HCT116 (cell line): ENCODE data around the gene GPR26.

Experiments used
- CEBPB ChIP-seq: IDR thresholded peaks from 2 replicates; pipeline ENCODE4 v1.6.1; 2012; ENCODE audit warnings: low read depth
- EZH2 ChIP-seq: fragments of 200-600 bp; sonication (generic); IDR thresholded peaks from 2 replicates; pipeline ENCODE4 v1.6.1; 2017; ENCODE audit warnings: antibody characterized with exemption, mixed run types
- RAD21 ChIP-seq: IDR thresholded peaks from 2 replicates; pipeline ENCODE4 v1.6.1; 2012; ENCODE audit warnings: low read depth, mild to moderate bottlenecking

GRCh38 chr10:123637326-123637880 is 28.8 kb upstream of the GPR26 start:
- no peak for TF ChIP-seq CEBPB
- TF ChIP-seq EZH2, result no peak
- no peak for TF ChIP-seq RAD21
